ENCODE results near the gene CHPF2.

GRCh38 chr7:151273651-151274390 lies 41.5 kb downstream of the CHPF2 start:
- TF ChIP-seq CTCF (IDR thresholded peaks at IDR 0.05; ENCODE audit: low read depth, low read length) (no peak), EZH2phosphoT487 (IDR thresholded peaks at IDR 0.05; ENCODE audit: low read depth) (no peak)

Measured in OCI-LY3 (cell line).